Measurements from ENCODE around the gene UBL7. TPM values are rescaled to one million over a fixed set of nuclear protein-coding genes. Genes with fewer than 3 reads are reported as not detected.

Gene UBL7
- total and polyA plus RNA-seq, 4 donors = 12.7 to 19.5 (median 18.2) TPM

DNA sequence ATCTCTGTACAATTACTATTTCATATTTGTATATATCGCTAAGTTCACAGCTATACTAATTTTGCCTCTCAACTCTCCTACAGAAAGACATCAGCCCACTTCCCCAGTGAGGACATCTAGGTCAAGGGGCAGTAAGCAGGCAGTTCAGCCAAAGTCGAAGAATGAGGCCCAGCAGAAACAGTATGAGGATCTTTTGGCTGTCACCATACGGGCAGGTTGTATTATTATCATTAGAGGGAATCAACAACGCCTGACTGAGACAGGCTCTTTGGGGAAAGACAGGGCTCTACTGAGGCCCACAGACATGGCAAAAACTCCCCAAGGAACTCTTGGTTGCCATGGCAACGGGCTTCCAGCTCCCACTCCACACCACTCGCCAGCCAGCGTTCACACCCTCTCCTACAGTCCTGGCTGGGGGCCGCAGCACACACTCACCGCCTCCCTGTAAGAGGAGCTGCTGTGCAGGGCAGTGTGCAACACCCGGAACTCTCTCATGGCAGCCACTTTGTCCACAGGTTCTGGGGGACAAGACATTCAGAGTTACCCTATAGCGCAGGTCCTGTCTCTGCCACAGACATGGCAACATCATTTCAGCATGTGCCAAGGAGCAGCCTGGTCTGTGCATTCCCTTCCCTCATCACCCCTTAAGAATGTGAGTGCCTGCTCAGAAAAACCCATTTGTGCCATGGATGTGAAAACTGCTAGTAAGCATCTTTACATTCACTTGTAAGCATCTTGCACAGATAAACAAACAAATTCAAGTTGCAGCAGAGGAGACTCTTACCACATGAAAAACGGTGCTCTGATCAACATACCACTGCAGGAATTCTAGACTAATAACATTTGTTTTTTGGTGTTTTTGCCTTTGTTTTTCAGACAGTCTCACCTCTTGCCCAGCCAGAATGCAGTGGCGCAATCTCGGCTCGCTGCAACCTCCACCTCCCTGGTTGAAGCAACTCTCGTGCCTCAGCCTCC, 8.8 kb downstream of the UBL7 start:
- Histone ChIP-seq H3K4me3 (ENCODE audit: low read depth in 1 of 3, low read length in 3 of 3) (no peak overlapping the region), H3K27me3 (ENCODE audit: control insufficient read depth in 4 of 4, insufficient read depth in 4 of 4, low read length in 3 of 4) (no peaks in the 10 kb centered on the region), H3K4me1 (ENCODE audit: control insufficient read depth in 4 of 4, insufficient read depth in 4 of 4, low read length in 3 of 4) (peaks cover 0 to 1% (median under 1%) of the 10 kb centered on the region in 4 donors), H3K9ac (ENCODE audit: low read depth in 1 of 2, low read length in 2 of 2) (no peak overlapping the region), H3K27ac (ENCODE audit: low read depth in 1 of 2, low read length in 2 of 2) (no peak overlapping the region), H3K9me3 (ENCODE audit: control insufficient read depth in 4 of 4, low read length in 3 of 4) (no peaks in the 10 kb centered on the region), H3K36me3 (ENCODE audit: control insufficient read depth in 4 of 4, insufficient read depth in 3 of 4, low read depth in 1 of 4, low read length in 3 of 4) (peaks cover 6 to 71% (median 41%) of the 10 kb centered on the region in 4 donors)
- WGBS = 92% methylated on average over 16 of the region's 16 CpGs
- DNase-seq (ENCODE audit: low spot score) = no peak
- TF ChIP-seq, protein P1, sequence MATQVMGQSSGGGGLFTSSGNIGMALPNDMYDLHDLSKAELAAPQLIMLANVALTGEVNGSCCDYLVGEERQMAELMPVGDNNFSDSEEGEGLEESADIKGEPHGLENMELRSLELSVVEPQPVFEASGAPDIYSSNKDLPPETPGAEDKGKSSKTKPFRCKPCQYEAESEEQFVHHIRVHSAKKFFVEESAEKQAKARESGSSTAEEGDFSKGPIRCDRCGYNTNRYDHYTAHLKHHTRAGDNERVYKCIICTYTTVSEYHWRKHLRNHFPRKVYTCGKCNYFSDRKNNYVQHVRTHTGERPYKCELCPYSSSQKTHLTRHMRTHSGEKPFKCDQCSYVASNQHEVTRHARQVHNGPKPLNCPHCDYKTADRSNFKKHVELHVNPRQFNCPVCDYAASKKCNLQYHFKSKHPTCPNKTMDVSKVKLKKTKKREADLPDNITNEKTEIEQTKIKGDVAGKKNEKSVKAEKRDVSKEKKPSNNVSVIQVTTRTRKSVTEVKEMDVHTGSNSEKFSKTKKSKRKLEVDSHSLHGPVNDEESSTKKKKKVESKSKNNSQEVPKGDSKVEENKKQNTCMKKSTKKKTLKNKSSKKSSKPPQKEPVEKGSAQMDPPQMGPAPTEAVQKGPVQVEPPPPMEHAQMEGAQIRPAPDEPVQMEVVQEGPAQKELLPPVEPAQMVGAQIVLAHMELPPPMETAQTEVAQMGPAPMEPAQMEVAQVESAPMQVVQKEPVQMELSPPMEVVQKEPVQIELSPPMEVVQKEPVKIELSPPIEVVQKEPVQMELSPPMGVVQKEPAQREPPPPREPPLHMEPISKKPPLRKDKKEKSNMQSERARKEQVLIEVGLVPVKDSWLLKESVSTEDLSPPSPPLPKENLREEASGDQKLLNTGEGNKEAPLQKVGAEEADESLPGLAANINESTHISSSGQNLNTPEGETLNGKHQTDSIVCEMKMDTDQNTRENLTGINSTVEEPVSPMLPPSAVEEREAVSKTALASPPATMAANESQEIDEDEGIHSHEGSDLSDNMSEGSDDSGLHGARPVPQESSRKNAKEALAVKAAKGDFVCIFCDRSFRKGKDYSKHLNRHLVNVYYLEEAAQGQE (IDR thresholded peaks at IDR 0.05) = no peak
- TF ChIP-seq TAF1 (conservative IDR thresholded peaks at IDR 0.05) (no peak), NR2F2 (IDR thresholded peaks at IDR 0.05) (peak; percentile 35)

DNA sequence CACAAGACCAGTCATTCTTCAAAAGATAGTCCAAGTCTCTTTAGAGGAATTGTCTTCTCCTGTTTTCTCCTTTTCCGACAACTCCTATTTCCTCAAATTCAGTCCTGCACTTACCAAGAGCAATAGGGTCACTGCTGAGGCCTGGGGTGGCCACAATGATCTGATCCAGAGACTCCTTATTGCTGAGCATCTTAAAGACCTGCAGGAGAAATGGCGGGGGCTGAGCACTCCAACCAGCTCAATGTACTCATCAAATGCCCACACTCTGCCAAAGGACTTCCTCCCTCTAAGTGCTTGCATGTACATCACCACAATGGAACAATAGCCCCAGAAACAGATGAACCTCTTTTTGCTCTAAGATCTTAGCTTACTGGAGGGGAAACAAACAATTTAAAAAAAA, 9.6 kb downstream of the UBL7 start:
- no peaks in the 10 kb centered on the region for H3K27me3 ChIP-seq (ENCODE audit: control insufficient read depth in 4 of 4, insufficient read depth in 4 of 4, low read length in 3 of 4)
- WGBS = 98% methylated on average over 2 of the region's 2 CpGs
- H3K36me3 ChIP-seq (ENCODE audit: control insufficient read depth in 4 of 4, insufficient read depth in 3 of 4, low read depth in 1 of 4, low read length in 3 of 4) = peaks cover 5 to 70% (median 41%) of the 10 kb centered on the region in 4 donors
- no peak for TF ChIP-seq EGR1 (IDR thresholded peaks at IDR 0.05; ENCODE audit: low read depth in 2 of 2)
- no peak for TF ChIP-seq NR2F2 (IDR thresholded peaks at IDR 0.05)
- no peak for TF ChIP-seq FOXA1 (IDR thresholded peaks at IDR 0.05)
- no peak for TF ChIP-seq HNF4G (IDR thresholded peaks at IDR 0.05)
- no peak for TF ChIP-seq YY1 (IDR thresholded peaks at IDR 0.05)
- TF ChIP-seq, protein P1 (IDR thresholded peaks at IDR 0.05) = no peak
- no peak for TF ChIP-seq HNF4A (conservative IDR thresholded peaks at IDR 0.05)
- TF ChIP-seq FOXA2 (IDR thresholded peaks at IDR 0.05) = no peak
- TF ChIP-seq, protein P2, sequence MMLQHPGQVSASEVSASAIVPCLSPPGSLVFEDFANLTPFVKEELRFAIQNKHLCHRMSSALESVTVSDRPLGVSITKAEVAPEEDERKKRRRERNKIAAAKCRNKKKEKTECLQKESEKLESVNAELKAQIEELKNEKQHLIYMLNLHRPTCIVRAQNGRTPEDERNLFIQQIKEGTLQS (IDR thresholded peaks at IDR 0.05) = no peak
- no peak for TF ChIP-seq RXRA (IDR thresholded peaks at IDR 0.05)
- no peak for TF ChIP-seq CTCF (IDR thresholded peaks at IDR 0.05; ENCODE audit: low read depth, low read length, missing input control)
- TF ChIP-seq TAF1 (conservative IDR thresholded peaks at IDR 0.05) = no peak
- TF ChIP-seq JUND (IDR thresholded peaks at IDR 0.05) = no peak
- TF ChIP-seq RAD21 (IDR thresholded peaks at IDR 0.05) = no peak
- TF ChIP-seq, protein P3, sequence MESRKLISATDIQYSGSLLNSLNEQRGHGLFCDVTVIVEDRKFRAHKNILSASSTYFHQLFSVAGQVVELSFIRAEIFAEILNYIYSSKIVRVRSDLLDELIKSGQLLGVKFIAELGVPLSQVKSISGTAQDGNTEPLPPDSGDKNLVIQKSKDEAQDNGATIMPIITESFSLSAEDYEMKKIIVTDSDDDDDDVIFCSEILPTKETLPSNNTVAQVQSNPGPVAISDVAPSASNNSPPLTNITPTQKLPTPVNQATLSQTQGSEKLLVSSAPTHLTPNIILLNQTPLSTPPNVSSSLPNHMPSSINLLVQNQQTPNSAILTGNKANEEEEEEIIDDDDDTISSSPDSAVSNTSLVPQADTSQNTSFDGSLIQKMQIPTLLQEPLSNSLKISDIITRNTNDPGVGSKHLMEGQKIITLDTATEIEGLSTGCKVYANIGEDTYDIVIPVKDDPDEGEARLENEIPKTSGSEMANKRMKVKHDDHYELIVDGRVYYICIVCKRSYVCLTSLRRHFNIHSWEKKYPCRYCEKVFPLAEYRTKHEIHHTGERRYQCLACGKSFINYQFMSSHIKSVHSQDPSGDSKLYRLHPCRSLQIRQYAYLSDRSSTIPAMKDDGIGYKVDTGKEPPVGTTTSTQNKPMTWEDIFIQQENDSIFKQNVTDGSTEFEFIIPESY (IDR thresholded peaks at IDR 0.05) = no peak
- TF ChIP-seq SP1 (IDR thresholded peaks at IDR 0.05) = no peak
- TF ChIP-seq GABPA (IDR thresholded peaks at IDR 0.05 in 1 of 2, conservative IDR thresholded peaks at IDR 0.05 in 1 of 2) = no peak
- no peak overlapping the region for H3K27ac ChIP-seq (ENCODE audit: low read depth in 1 of 2, low read length in 2 of 2)
- no peak overlapping the region for H3K9ac ChIP-seq (ENCODE audit: low read depth in 1 of 2, low read length in 2 of 2)
- H3K4me1 ChIP-seq (ENCODE audit: control insufficient read depth in 4 of 4, insufficient read depth in 4 of 4, low read length in 3 of 4) = peaks cover 2 to 8% (median 5%) of the 10 kb centered on the region in 4 donors
- DNase-seq (ENCODE audit: low spot score) = no peak
- no peaks in the 10 kb centered on the region for H3K9me3 ChIP-seq (ENCODE audit: control insufficient read depth in 4 of 4, low read length in 3 of 4)
- H3K4me3 ChIP-seq (ENCODE audit: low read depth in 1 of 3, low read length in 3 of 3) = no peak overlapping the region
